HG03139 (cell line): ENCODE data around the gene TPCN2.

Experiments used
- ATAC-seq: cut with Tn5 transposase; IDR thresholded peaks from one replicate; pipeline ENCODE4 v1.9.1; 2021; ENCODE audit not compliant: unreplicated experiment

The TPCN2 gene

GRCh38 chr11:69108559-69108958, 59.8 kb downstream of the TPCN2 start:
- ATAC-seq = no peak

GRCh38 chr11:69109101-69109500, 60.4 kb downstream of the TPCN2 start:
- ATAC-seq = no peak

- no peak for ATAC-seq
Observed at GRCh38 chr11:69110451-69110850, 61.7 kb downstream of the TPCN2 start.

- no peak for ATAC-seq
Observed at GRCh38 chr11:69111624-69112542, 63.2 kb downstream of the TPCN2 start.

- no peak for ATAC-seq
Observed at GRCh38 chr11:69113226-69113625, 64.5 kb downstream of the TPCN2 start.

- no peak for ATAC-seq
Observed at GRCh38 chr11:69113646-69114340, 65.1 kb downstream of the TPCN2 start.

- no peak for ATAC-seq
Observed at GRCh38 chr11:69114362-69114761, 65.6 kb downstream of the TPCN2 start.

- no peak for ATAC-seq
Observed at GRCh38 chr11:69114811-69115523, 66.2 kb downstream of the TPCN2 start.

GRCh38 chr11:69115586-69116560, 67.1 kb downstream of the TPCN2 start:
- ATAC-seq = no peak

- no peak for ATAC-seq
Observed at GRCh38 chr11:69116671-69117070, 67.9 kb downstream of the TPCN2 start.

- ATAC-seq = no peak
Observed at GRCh38 chr11:69119190-69119589, 70.5 kb downstream of the TPCN2 start.

GRCh38 chr11:69120096-69120875, 71.6 kb downstream of the TPCN2 start:
- no peak for ATAC-seq

GRCh38 chr11:69121021-69121420, 72.3 kb downstream of the TPCN2 start:
- ATAC-seq = no peak

GRCh38 chr11:69121621-69122325, 73.0 kb downstream of the TPCN2 start:
- no peak for ATAC-seq

GRCh38 chr11:69122326-69122629, 73.5 kb downstream of the TPCN2 start:
- ATAC-seq = no peak

- ATAC-seq = no peak
Observed at GRCh38 chr11:69122630-69123431, 74.1 kb downstream of the TPCN2 start.

GRCh38 chr11:69123593-69124545, 75.1 kb downstream of the TPCN2 start:
- ATAC-seq = no peak
